ENCODE results near the gene ANKS1A. TPM values are rescaled to one million over a fixed set of nuclear protein-coding genes. Genes with fewer than 3 reads are reported as not detected.

ANKS1A gene
- total RNA-seq, 1 donor from 2014 or later = 7.3 TPM

- intact Hi-C loops (cut with micrococcal nuclease) = no loop called here
- Mint-ChIP-seq H3K27ac (no peak overlapping the region), H3K4me1 (no peaks in the 10 kb centered on the region), H3K36me3 (ENCODE audit: low read depth) (no peaks in the 10 kb centered on the region), H3K27me3 (no peaks in the 10 kb centered on the region), H3K9me3 (no peaks in the 10 kb centered on the region), H3K4me3 (no peak overlapping the region)
- no peak for DNase-seq
Observed at GRCh38 chr6:34945317-34945716, 56.3 kb downstream of the ANKS1A start.

- Mint-ChIP-seq H3K27me3 (no peaks in the 10 kb centered on the region), H3K4me1 (no peaks in the 10 kb centered on the region), H3K27ac (no peak overlapping the region), H3K36me3 (ENCODE audit: low read depth) (no peaks in the 10 kb centered on the region), H3K9me3 (no peaks in the 10 kb centered on the region), H3K4me3 (no peak overlapping the region)
- DNase-seq = no peak
- intact Hi-C loops (cut with micrococcal nuclease) = no loop called here
Observed at GRCh38 chr6:34947561-34947960, 58.5 kb downstream of the ANKS1A start.

- DNase-seq = no peak
- Mint-ChIP-seq H3K9me3 (no peaks in the 10 kb centered on the region), H3K4me1 (no peaks in the 10 kb centered on the region), H3K4me3 (no peak overlapping the region), H3K27me3 (no peaks in the 10 kb centered on the region), H3K27ac (no peak overlapping the region), H3K36me3 (ENCODE audit: low read depth) (no peaks in the 10 kb centered on the region)
- intact Hi-C loops (cut with micrococcal nuclease) = no loop called here
Observed at GRCh38 chr6:34949636-34950035, 60.6 kb downstream of the ANKS1A start.

- Mint-ChIP-seq H3K4me1 (peaks cover 5% of the 10 kb centered on the region), H3K27ac (no peak overlapping the region), H3K4me3 (no peak overlapping the region), H3K27me3 (no peaks in the 10 kb centered on the region), H3K36me3 (ENCODE audit: low read depth) (no peaks in the 10 kb centered on the region), H3K9me3 (no peaks in the 10 kb centered on the region)
- intact Hi-C loops (cut with micrococcal nuclease) = no loop called here
- no peak for DNase-seq
Observed at GRCh38 chr6:34950849-34951248, 61.8 kb downstream of the ANKS1A start.

GRCh38 chr6:34951731-34952130 lies 62.7 kb downstream of the ANKS1A start:
- Mint-ChIP-seq H3K4me3 (no peak overlapping the region), H3K4me1 (peaks cover 7% of the 10 kb centered on the region), H3K9me3 (no peaks in the 10 kb centered on the region), H3K27ac (no peak overlapping the region), H3K36me3 (ENCODE audit: low read depth) (no peaks in the 10 kb centered on the region), H3K27me3 (no peaks in the 10 kb centered on the region)
- no peak for DNase-seq
- intact Hi-C loops (cut with micrococcal nuclease) = no loop called here

GRCh38 chr6:34953061-34954025 lies 64.3 kb downstream of the ANKS1A start:
- H3K4me3 Mint-ChIP-seq = no peak overlapping the region
- intact Hi-C loops (cut with micrococcal nuclease) = no loop called here

GRCh38 chr6:34955442-34955841 lies 66.4 kb downstream of the ANKS1A start:
- DNase-seq = no peak
- intact Hi-C loops (cut with micrococcal nuclease) = no loop called here
- Mint-ChIP-seq H3K4me3 (no peak overlapping the region), H3K9me3 (no peaks in the 10 kb centered on the region), H3K36me3 (ENCODE audit: low read depth) (no peaks in the 10 kb centered on the region), H3K27ac (no peak overlapping the region), H3K27me3 (no peaks in the 10 kb centered on the region), H3K4me1 (peaks cover 10% of the 10 kb centered on the region)

More at GRCh38 chr6:34953061-34954025, 64.3 kb downstream of the ANKS1A start:
- no peaks in the 10 kb centered on the region for H3K36me3 Mint-ChIP-seq (ENCODE audit: low read depth)
- DNase-seq = no peak
- peaks cover 10% of the 10 kb centered on the region for H3K4me1 Mint-ChIP-seq
- H3K9me3 Mint-ChIP-seq = no peaks in the 10 kb centered on the region
- no peaks in the 10 kb centered on the region for H3K27me3 Mint-ChIP-seq
- H3K27ac Mint-ChIP-seq = no peak overlapping the region

GRCh38 chr6:34957231-34957783 lies 68.3 kb downstream of the ANKS1A start:
- Mint-ChIP-seq H3K4me3 (no peak overlapping the region), H3K9me3 (no peaks in the 10 kb centered on the region), H3K4me1 (peaks cover 13% of the 10 kb centered on the region), H3K27ac (no peak overlapping the region), H3K27me3 (no peaks in the 10 kb centered on the region), H3K36me3 (ENCODE audit: low read depth) (no peaks in the 10 kb centered on the region)
- DNase-seq = no peak
- intact Hi-C loops (cut with micrococcal nuclease) = no loop called here

GRCh38 chr6:34958734-34959133 lies 69.7 kb downstream of the ANKS1A start:
- no peak overlapping the region for H3K4me3 Mint-ChIP-seq
- no peak overlapping the region for H3K27ac Mint-ChIP-seq
- H3K36me3 Mint-ChIP-seq (ENCODE audit: low read depth) = no peaks in the 10 kb centered on the region
- intact Hi-C loops (cut with micrococcal nuclease) = no loop called here
- H3K27me3 Mint-ChIP-seq = no peaks in the 10 kb centered on the region
- no peak for DNase-seq
- peaks cover 13% of the 10 kb centered on the region for H3K4me1 Mint-ChIP-seq
- no peaks in the 10 kb centered on the region for H3K9me3 Mint-ChIP-seq

- Mint-ChIP-seq H3K36me3 (ENCODE audit: low read depth) (no peaks in the 10 kb centered on the region), H3K4me1 (peaks cover 13% of the 10 kb centered on the region), H3K27ac (no peak overlapping the region), H3K4me3 (no peak overlapping the region), H3K9me3 (no peaks in the 10 kb centered on the region), H3K27me3 (no peaks in the 10 kb centered on the region)
- no peak for DNase-seq
- intact Hi-C loops (cut with micrococcal nuclease) = no loop called here
Observed at GRCh38 chr6:34959224-34959623, 70.2 kb downstream of the ANKS1A start.

GRCh38 chr6:34961082-34961481 lies 72.0 kb downstream of the ANKS1A start:
- Mint-ChIP-seq H3K9me3 (no peaks in the 10 kb centered on the region), H3K27ac (no peak overlapping the region)

GRCh38 chr6:34961574-34961973 lies 72.5 kb downstream of the ANKS1A start:
- Mint-ChIP-seq H3K36me3 (ENCODE audit: low read depth) (no peaks in the 10 kb centered on the region), H3K9me3 (no peaks in the 10 kb centered on the region), H3K27ac (no peak overlapping the region), H3K4me3 (no peak overlapping the region), H3K4me1 (peaks cover 6% of the 10 kb centered on the region), H3K27me3 (no peaks in the 10 kb centered on the region)
- no peak for DNase-seq
- intact Hi-C loops (cut with micrococcal nuclease) = no loop called here

More at GRCh38 chr6:34961082-34961481, 72.0 kb downstream of the ANKS1A start:
- no peak overlapping the region for H3K4me3 Mint-ChIP-seq
- intact Hi-C loops (cut with micrococcal nuclease) = no loop called here
- no peak for DNase-seq
- H3K4me1 Mint-ChIP-seq = peaks cover 8% of the 10 kb centered on the region
- H3K27me3 Mint-ChIP-seq = no peaks in the 10 kb centered on the region
- H3K36me3 Mint-ChIP-seq (ENCODE audit: low read depth) = no peaks in the 10 kb centered on the region

- H3K4me3 Mint-ChIP-seq = no peak overlapping the region
- H3K36me3 Mint-ChIP-seq (ENCODE audit: low read depth) = no peaks in the 10 kb centered on the region
- H3K27ac Mint-ChIP-seq = no peak overlapping the region
- H3K4me1 Mint-ChIP-seq = peaks cover 3% of the 10 kb centered on the region
- no peak for DNase-seq
- no peaks in the 10 kb centered on the region for H3K27me3 Mint-ChIP-seq
- H3K9me3 Mint-ChIP-seq = no peaks in the 10 kb centered on the region
- intact Hi-C loops (cut with micrococcal nuclease) = no loop called here
Observed at GRCh38 chr6:34964564-34964963, 75.5 kb downstream of the ANKS1A start.

GRCh38 chr6:34967461-34967860 lies 78.4 kb downstream of the ANKS1A start:
- no peak overlapping the region for H3K4me3 Mint-ChIP-seq
- DNase-seq = no peak
- no peak overlapping the region for H3K27ac Mint-ChIP-seq
- no peaks in the 10 kb centered on the region for H3K4me1 Mint-ChIP-seq
- H3K9me3 Mint-ChIP-seq = no peaks in the 10 kb centered on the region
- intact Hi-C loops (cut with micrococcal nuclease) = no loop called here
- H3K27me3 Mint-ChIP-seq = no peaks in the 10 kb centered on the region
- peaks cover 8% of the 10 kb centered on the region for H3K36me3 Mint-ChIP-seq (ENCODE audit: low read depth)

Measured in activated CD4-positive, alpha-beta T cell treated with anti-CD3 and anti-CD28 coated beads, Interleukin-2, amount 10 ng/mL, durations not matched to agents 24 days and 14 days (primary cell).